ENCODE measurements around the gene MYH4. TPM values are rescaled to one million over a fixed set of nuclear protein-coding genes. Genes with fewer than 3 reads are reported as not detected.

The MYH4 gene
- total and polyA plus RNA-seq, 9 of the 15 experiments (the other 6 are each of a cell fraction or from before 2014, with no cell fraction given): not detected

DNA sequence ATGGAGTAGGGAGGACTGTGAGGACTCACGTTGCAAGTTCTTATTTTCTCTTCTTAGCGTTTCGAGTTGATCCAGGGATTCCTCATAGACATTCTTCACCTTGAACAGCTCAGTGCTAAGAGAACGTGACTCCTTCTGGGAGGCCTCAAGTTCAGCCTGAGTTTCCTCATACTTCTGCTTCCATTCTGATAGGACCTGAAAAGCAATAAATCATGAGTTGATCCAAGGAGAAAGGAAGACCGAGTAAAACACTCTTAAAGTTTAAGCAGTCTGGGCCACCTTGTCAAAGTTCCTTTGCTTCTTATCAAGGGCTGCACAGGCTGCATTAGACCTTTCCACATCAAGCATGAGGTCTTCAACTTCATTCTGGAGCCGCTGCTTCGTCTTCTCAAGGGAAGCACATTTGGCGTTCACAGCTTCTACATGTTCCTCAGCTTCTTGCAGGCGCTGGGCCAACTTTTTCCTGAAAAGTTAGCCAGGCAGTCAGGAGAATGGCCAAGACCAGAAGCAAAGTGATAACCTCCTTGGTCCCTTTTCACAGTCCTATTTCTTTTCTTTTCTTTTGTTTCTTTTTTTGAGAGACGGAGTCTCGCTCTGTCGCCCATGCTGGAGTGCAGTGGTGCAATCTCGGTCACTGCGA lies 72.7 kb downstream of the MYH4 start:
- Histone ChIP-seq H2AFZ (ENCODE audit: low read depth, low read length) (no peak overlapping the region), H3K27ac (ENCODE audit: extremely low read depth, low read depth, low read length) (no peak overlapping the region), H3K9ac (ENCODE audit: insufficient read depth in 1 of 2, low read depth in 2 of 2, low read length in 2 of 2) (no peak overlapping the region), H3K79me2 (ENCODE audit: control insufficient read depth, insufficient read depth, low read length) (no peaks in the 10 kb centered on the region), H3K27me3 (ENCODE audit: control insufficient read depth in 2 of 2, insufficient read depth in 2 of 2, low read length in 2 of 2) (peaks cover 0 to 4% of the 10 kb centered on the region in 2 experiments; a peak in 1 of 5 replicates), H3K4me1 (replicated peaks in 1 of 2; ENCODE audit: control insufficient read depth in 2 of 2, insufficient read depth in 2 of 2, low read length in 2 of 2) (no peaks in the 10 kb centered on the region; a peak in 1 of 5 replicates), H4K20me1 (replicated peaks; ENCODE audit: control insufficient read depth, insufficient read depth, low read length) (no peaks in the 10 kb centered on the region), H3K4me3 (no peak overlapping the region), H3K36me3 (ENCODE audit: control insufficient read depth, insufficient read depth, low read length) (no peaks in the 10 kb centered on the region), H3K4me2 (ENCODE audit: insufficient read depth, low read length) (no peak overlapping the region), H3K9me3 (replicated peaks; ENCODE audit: control insufficient read depth, insufficient read depth, low read depth, low read length) (no peaks in the 10 kb centered on the region), H3K9me1 (ENCODE audit: control insufficient read depth, insufficient read depth, low read length) (no peaks in the 10 kb centered on the region)
- intact Hi-C loops (cut with micrococcal nuclease) (no loop called here), in situ Hi-C loops (cut with MboI) (no loop called here)
- FAIRE-seq (no peak), ATAC-seq (no peak), DNase-seq (ENCODE audit: extremely low read depth in 1 of 4, low spot score in 3 of 4) (peak in 2 of 4 experiments; percentile 3 to 9)
- no TSS peak for BruUV-seq (replicated peaks)
- TF ChIP-seq PBX2 (CRISPR knock-in tag; IDR thresholded peaks at IDR 0.05; ENCODE audit: low read depth) (peak; percentile 5; the same call in 1 of the 2 replicates), PBX2 (tag; conservative IDR thresholded peaks at IDR 0.05; ENCODE audit: low read depth) (peak; percentile 62; the same call in 1 of the 2 replicates), ZNF134 (CRISPR knock-in tag; conservative IDR thresholded peaks at IDR 0.05) (no peak), PKNOX1 (IDR thresholded peaks at IDR 0.05) (peak; percentile 48), FOXA3 (CRISPR knock-in tag; conservative IDR thresholded peaks at IDR 0.05 in 1 of 2, IDR thresholded peaks at IDR 0.05 in 1 of 2) (no peak), ZKSCAN8 (CRISPR knock-in tag; IDR thresholded peaks at IDR 0.05) (no peak), MEIS2 (IDR thresholded peaks at IDR 0.05; ENCODE audit: partially characterized antibody) (peak; percentile 68)
- TF ChIP-seq, protein P1, sequence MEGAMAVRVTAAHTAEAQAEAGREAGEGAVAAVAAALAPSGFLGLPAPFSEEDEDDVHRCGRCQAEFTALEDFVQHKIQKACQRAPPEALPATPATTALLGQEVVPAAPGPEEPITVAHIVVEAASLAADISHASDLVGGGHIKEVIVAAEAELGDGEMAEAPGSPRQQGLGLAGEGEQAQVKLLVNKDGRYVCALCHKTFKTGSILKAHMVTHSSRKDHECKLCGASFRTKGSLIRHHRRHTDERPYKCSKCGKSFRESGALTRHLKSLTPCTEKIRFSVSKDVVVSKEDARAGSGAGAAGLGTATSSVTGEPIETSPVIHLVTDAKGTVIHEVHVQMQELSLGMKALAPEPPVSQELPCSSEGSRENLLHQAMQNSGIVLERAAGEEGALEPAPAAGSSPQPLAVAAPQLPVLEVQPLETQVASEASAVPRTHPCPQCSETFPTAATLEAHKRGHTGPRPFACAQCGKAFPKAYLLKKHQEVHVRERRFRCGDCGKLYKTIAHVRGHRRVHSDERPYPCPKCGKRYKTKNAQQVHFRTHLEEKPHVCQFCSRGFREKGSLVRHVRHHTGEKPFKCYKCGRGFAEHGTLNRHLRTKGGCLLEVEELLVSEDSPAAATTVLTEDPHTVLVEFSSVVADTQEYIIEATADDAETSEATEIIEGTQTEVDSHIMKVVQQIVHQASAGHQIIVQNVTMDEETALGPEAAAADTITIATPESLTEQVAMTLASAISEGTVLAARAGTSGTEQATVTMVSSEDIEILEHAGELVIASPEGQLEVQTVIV (CRISPR knock-in tag; IDR thresholded peaks at IDR 0.05; ENCODE audit: borderline replicate concordance): no peak
- 0% methylated on average over 6 of the region's 14 CpGs for WGBS (ENCODE audit: insufficient coverage, low coverage, missing lambda C conversion rate)
- ChIA-PET CTCF (ENCODE audit: low intra/inter-chr PET ratio) (no interaction called here), POLR2A (no interaction called here)
